ENCODE measurements around the gene ELP4. TPM values are rescaled to one million over a fixed set of nuclear protein-coding genes. Genes with fewer than 3 reads are reported as not detected.

ELP4 gene
- total RNA-seq, 1 experiment from 2014 or later: 21.4 TPM

DNA sequence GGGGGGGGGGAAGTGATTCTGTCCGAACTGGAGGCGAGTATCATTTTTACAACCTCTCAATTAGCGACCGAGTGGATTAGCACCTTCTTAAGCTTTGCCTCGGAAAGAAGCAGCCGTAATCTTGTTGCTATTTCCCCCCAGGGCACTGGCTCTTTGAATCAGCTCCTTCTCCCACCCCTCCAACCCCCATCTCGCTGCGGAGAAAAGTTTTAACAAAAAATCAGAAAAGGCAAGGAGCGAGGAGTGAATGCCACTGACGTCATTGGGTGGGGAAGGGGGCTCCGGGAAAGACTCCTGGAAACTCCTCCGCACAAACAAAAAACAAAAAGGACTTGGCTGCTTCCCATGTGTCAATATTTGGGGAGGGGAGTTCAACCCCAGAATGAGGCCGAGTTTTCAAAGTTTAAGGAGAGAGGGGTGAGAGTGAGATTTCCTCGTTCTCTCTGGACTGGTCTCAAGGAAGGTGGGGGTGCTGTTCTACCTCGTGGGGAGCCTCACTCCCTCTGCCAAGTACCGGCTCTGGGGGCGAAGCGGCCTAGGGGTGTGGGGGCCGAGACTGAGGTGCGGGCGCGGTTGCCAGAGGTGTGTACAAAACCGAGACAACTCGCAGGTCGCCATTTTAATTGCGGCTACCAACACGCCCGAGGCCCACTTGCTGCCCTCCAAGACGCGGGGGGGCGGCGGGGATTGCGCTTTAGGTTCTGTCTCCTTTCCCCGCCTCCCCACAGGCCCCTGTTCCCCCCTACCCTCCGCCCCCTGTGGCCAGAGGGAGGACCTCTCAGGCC is 304.0 kb downstream of the ELP4 start (continued):
- no peak for TF ChIP-seq TCF7L2 (IDR thresholded peaks at IDR 0.05; ENCODE audit: borderline replicate concordance, extremely low read depth, insufficient read depth, insufficient read length)
- TF ChIP-seq, protein P1, sequence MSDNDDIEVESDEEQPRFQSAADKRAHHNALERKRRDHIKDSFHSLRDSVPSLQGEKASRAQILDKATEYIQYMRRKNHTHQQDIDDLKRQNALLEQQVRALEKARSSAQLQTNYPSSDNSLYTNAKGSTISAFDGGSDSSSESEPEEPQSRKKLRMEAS (IDR thresholded peaks at IDR 0.05): no peak
- no peak for TF ChIP-seq RAD21 (IDR thresholded peaks at IDR 0.05; ENCODE audit: low read depth)
- no peak for TF ChIP-seq ZFX (IDR thresholded peaks at IDR 0.05)
- TF ChIP-seq, protein P2, sequence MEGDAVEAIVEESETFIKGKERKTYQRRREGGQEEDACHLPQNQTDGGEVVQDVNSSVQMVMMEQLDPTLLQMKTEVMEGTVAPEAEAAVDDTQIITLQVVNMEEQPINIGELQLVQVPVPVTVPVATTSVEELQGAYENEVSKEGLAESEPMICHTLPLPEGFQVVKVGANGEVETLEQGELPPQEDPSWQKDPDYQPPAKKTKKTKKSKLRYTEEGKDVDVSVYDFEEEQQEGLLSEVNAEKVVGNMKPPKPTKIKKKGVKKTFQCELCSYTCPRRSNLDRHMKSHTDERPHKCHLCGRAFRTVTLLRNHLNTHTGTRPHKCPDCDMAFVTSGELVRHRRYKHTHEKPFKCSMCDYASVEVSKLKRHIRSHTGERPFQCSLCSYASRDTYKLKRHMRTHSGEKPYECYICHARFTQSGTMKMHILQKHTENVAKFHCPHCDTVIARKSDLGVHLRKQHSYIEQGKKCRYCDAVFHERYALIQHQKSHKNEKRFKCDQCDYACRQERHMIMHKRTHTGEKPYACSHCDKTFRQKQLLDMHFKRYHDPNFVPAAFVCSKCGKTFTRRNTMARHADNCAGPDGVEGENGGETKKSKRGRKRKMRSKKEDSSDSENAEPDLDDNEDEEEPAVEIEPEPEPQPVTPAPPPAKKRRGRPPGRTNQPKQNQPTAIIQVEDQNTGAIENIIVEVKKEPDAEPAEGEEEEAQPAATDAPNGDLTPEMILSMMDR (IDR thresholded peaks at IDR 0.05 in 2 of 3, conservative IDR thresholded peaks at IDR 0.05 in 1 of 3; ENCODE audit: borderline replicate concordance in 1 of 3, insufficient read depth in 1 of 3, low read depth in 2 of 3, low read length in 2 of 3): no peak
- no peak for TF ChIP-seq EZH2phosphoT487 (IDR thresholded peaks at IDR 0.05; ENCODE audit: borderline replicate concordance)
- TF ChIP-seq SRF (IDR thresholded peaks at IDR 0.05; ENCODE audit: low read depth): no peak
- TF ChIP-seq CBX3 (IDR thresholded peaks at IDR 0.05; ENCODE audit: low read depth): no peak
- TF ChIP-seq ELF1 (IDR thresholded peaks at IDR 0.05; ENCODE audit: borderline replicate concordance, low read depth): no peak
- no peak for TF ChIP-seq POLR2A (IDR thresholded peaks at IDR 0.05; ENCODE audit: borderline replicate concordance, extremely low read depth, insufficient read depth, insufficient read length)

DNA sequence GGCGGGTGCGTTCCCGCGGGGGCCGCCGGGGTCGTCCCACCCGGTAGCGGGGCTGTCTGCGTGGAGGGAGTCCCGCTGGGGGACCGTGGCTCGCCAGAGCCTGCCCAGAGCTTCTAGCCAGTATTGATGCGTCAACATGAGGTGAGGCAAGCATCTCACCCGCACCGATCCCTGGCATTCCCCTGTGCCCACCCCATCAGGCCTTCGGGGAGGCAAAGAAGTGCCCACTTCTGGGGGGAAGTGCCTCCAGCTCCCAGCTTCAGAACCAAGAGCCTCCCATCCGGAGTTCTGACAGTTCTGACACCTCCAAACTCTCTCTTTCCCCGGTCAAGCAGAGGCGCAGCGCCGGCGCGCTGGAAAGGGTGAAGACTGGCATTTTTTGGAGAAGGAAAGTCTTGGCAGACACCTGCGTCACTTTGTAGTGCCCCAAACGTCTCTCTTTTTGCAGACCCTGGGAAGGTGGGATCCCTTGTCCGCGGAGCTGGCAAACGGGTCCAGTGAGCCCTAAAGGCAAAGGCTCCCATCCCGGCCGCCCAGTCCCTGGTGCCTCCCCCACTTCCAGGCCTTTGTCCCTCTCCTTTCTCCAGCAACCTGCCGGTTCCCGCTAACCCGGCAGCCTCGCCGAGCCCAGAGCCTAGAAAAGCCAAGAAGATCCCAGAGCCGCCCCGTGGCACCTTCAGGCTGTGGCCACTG is 304.8 kb downstream of the ELP4 start:
- ATAC-seq (no peak), DNase-seq (ENCODE audit: low read depth, low spot score) (no peak)
- Histone ChIP-seq H3K27ac (ENCODE audit: low read depth, low read length) (no peak overlapping the region), H3K27me3 (ENCODE audit: insufficient read depth, low read length) (no peaks in the 10 kb centered on the region), H3K4me3 (replicated peaks in 1 of 2; ENCODE audit: low read depth in 1 of 2, low read length in 2 of 2) (no peak overlapping the region), H2AFZ (ENCODE audit: low read depth, low read length, poor library complexity, severe bottlenecking) (no peak overlapping the region), H3K4me1 (ENCODE audit: control insufficient read depth in 1 of 2, insufficient read depth in 2 of 2, low read length in 2 of 2) (peaks cover 0 to 22% of the 10 kb centered on the region in 2 experiments; a peak in 2 of 4 replicates), H3K4me2 (ENCODE audit: low read length) (no peak overlapping the region), H3K9ac (ENCODE audit: low read length) (no peak overlapping the region), H4K20me1 (ENCODE audit: insufficient read depth) (no peaks in the 10 kb centered on the region), H3K79me2 (ENCODE audit: insufficient read depth, low read length) (no peaks in the 10 kb centered on the region), H3K9me3 (ENCODE audit: control insufficient read depth in 1 of 2, insufficient read depth in 1 of 2, low read depth in 1 of 2, low read length in 2 of 2) (no peaks in the 10 kb centered on the region), H3K9me2 (ENCODE audit: insufficient read depth) (no peaks in the 10 kb centered on the region), H3K36me3 (ENCODE audit: control insufficient read depth in 1 of 2, insufficient read depth in 2 of 2, low read length in 2 of 2) (no peaks in the 10 kb centered on the region)
- POLR2A ChIA-PET: no interaction called here
- no TSS peak for BruUV-seq (replicated peaks)
- TF ChIP-seq RAD21 (IDR thresholded peaks at IDR 0.05; ENCODE audit: low read depth) (no peak), EZH2 (IDR thresholded peaks at IDR 0.05) (no peak), EGR1 (IDR thresholded peaks at IDR 0.05; ENCODE audit: low read depth) (no peak), ZNF274 (IDR thresholded peaks at IDR 0.05; ENCODE audit: low read depth, low read length) (no peak), TCF7L2 (IDR thresholded peaks at IDR 0.05; ENCODE audit: borderline replicate concordance, extremely low read depth, insufficient read depth, insufficient read length) (no peak), CBX3 (IDR thresholded peaks at IDR 0.05; ENCODE audit: low read depth) (no peak), ZFX (IDR thresholded peaks at IDR 0.05) (no peak), EZH2phosphoT487 (IDR thresholded peaks at IDR 0.05; ENCODE audit: borderline replicate concordance) (no peak), SRF (IDR thresholded peaks at IDR 0.05; ENCODE audit: low read depth) (no peak)
- TF ChIP-seq, protein P2 (IDR thresholded peaks at IDR 0.05 in 2 of 3, conservative IDR thresholded peaks at IDR 0.05 in 1 of 3; ENCODE audit: borderline replicate concordance in 1 of 3, insufficient read depth in 1 of 3, low read depth in 2 of 3, low read length in 2 of 3): no peak
- TF ChIP-seq, protein P1 (IDR thresholded peaks at IDR 0.05): no peak
- TF ChIP-seq, protein P3, sequence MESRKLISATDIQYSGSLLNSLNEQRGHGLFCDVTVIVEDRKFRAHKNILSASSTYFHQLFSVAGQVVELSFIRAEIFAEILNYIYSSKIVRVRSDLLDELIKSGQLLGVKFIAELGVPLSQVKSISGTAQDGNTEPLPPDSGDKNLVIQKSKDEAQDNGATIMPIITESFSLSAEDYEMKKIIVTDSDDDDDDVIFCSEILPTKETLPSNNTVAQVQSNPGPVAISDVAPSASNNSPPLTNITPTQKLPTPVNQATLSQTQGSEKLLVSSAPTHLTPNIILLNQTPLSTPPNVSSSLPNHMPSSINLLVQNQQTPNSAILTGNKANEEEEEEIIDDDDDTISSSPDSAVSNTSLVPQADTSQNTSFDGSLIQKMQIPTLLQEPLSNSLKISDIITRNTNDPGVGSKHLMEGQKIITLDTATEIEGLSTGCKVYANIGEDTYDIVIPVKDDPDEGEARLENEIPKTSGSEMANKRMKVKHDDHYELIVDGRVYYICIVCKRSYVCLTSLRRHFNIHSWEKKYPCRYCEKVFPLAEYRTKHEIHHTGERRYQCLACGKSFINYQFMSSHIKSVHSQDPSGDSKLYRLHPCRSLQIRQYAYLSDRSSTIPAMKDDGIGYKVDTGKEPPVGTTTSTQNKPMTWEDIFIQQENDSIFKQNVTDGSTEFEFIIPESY (IDR thresholded peaks at IDR 0.05; ENCODE audit: extremely low read depth, insufficient replicate concordance, low read length): no peak
- CTCF ChIA-PET: no interaction called here
- intact Hi-C loops (cut with micrococcal nuclease): no loop called here
- RAD21 ChIA-PET (ENCODE audit: low non-redundant PET in 1 of 2, low total read pairs in 2 of 2, uncharacterized antibody in 2 of 2, unreplicated experiment in 2 of 2): no interaction called here

All from HCT116 (cell line).